HepG2 (cell line): ENCODE results near the gene GNPDA2. TPM values are rescaled to one million over a fixed set of nuclear protein-coding genes. Genes with fewer than 3 reads are reported as not detected.

Experiments used
- CHCHD3 ChIP-seq: sonication (generic); formaldehyde crosslinking; IDR thresholded peaks from 2 replicates; pipeline ENCODE4 v1.8.0; 2022; ENCODE audit warnings: mild to moderate bottlenecking, missing genetic modification reagents, moderate library complexity
- CREB1 ChIP-seq, 2 experiments: fragments of 450-650 bp in 1 of 2; IDR thresholded peaks; 2 replicates each; pipeline ENCODE4 v1.6.1; 2016 to 2017; ENCODE audit warnings: control low read depth in 1 of 2, mild to moderate bottlenecking in 1 of 2, missing compliant biosample characterization in 1 of 2, missing genetic modification characterization in 1 of 2
- LCORL ChIP-seq, 2 experiments: fragments of 450-650 bp in 1 of 2; sonication (generic) in 1 of 2; formaldehyde crosslinking in 1 of 2; IDR thresholded peaks; 2 replicates each; pipeline versions ENCODE4 v1.5.0 to v1.6.1; 2017 to 2020; ENCODE audit warnings: antibody characterized with exemption in 1 of 2, missing genetic modification reagents in 1 of 2
- POLR2A ChIP-seq, 2 experiments: IDR thresholded peaks; 2 replicates each; pipeline ENCODE4 v1.6.1; 2011; ENCODE audit warnings: low read depth in 2 of 2, low read length in 2 of 2, mild to moderate bottlenecking in 1 of 2, moderate library complexity in 1 of 2; ENCODE audit not compliant: insufficient read depth in 1 of 2
- RBM39 ChIP-seq: fragments of 200-400 bp; formaldehyde crosslinking; IDR thresholded peaks from one replicate; pipeline ENCODE4 v1.6.1; 2018; ENCODE audit warnings: antibody characterized with exemption, mild to moderate bottlenecking, low read depth, low read length; ENCODE audit not compliant: poor library complexity, severe bottlenecking
- SALL2 ChIP-seq: sonication (generic); formaldehyde crosslinking; IDR thresholded peaks from 2 replicates; pipeline ENCODE4 v1.8.1; 2023; ENCODE audit warnings: mild to moderate bottlenecking, missing genetic modification reagents, inconsistent platforms
- SIX1 ChIP-seq: sonication (generic); formaldehyde crosslinking; IDR thresholded peaks from 2 replicates; pipeline ENCODE4 v1.4.0; 2020; ENCODE audit warnings: missing genetic modification reagents, borderline replicate concordance
- ZFYVE20 ChIP-seq: sonication (generic); formaldehyde crosslinking; IDR thresholded peaks from 2 replicates; pipeline ENCODE4 v1.8.0; 2023; ENCODE audit warnings: low read depth, mild to moderate bottlenecking, moderate library complexity, missing genetic modification reagents, borderline replicate concordance
- ZNF382 ChIP-seq: sonication (generic); formaldehyde crosslinking; IDR thresholded peaks from 2 replicates; pipeline ENCODE4 v1.5.0; 2020; ENCODE audit warnings: missing genetic modification reagents, mild to moderate bottlenecking, borderline replicate concordance
- ZNF446 ChIP-seq: sonication (generic); formaldehyde crosslinking; IDR thresholded peaks from 2 replicates; pipeline ENCODE4 v1.5.0; 2020; ENCODE audit warnings: mild to moderate bottlenecking, missing genetic modification reagents
- ZNF543 ChIP-seq: sonication (generic); formaldehyde crosslinking; IDR thresholded peaks from 2 replicates; pipeline ENCODE4 v1.4.0; 2020; ENCODE audit warnings: mild to moderate bottlenecking, missing genetic modification reagents
- ZNF605 ChIP-seq: sonication (generic); formaldehyde crosslinking; IDR thresholded peaks from 2 replicates; pipeline ENCODE4 v1.8.0; 2022; ENCODE audit warnings: mild to moderate bottlenecking, missing genetic modification reagents
- ZNF616 ChIP-seq: sonication (generic); formaldehyde crosslinking; IDR thresholded peaks from 2 replicates; pipeline ENCODE4 v1.5.0; 2020; ENCODE audit warnings: low read depth, mild to moderate bottlenecking, missing genetic modification reagents
- ZNF776 ChIP-seq: sonication (generic); formaldehyde crosslinking; IDR thresholded peaks from 2 replicates; pipeline ENCODE4 v1.4.0; 2020; ENCODE audit warnings: mild to moderate bottlenecking, missing genetic modification reagents
- polyA plus RNA-seq, 8 experiments: library from polyadenylated mRNA; depleted of rRNA in 3 of 8; stranded (reverse) in 7 of 8; unstranded in 1 of 8; fragments of >200 nt; fragmentation: Illumina TruSeq in 4 of 8; extraction: Trizol in 4 of 8; gene quantifications; 2 replicates each; pipeline versions ENCODE4 v1.2.1 to v1.2.3, GENCODE V29; 2011 to 2016; ENCODE audit warnings: low read depth in 4 of 8, missing spikeins in 1 of 8, mixed read lengths in 1 of 8; ENCODE audit not compliant: insufficient read depth in 1 of 8
- total RNA-seq, 5 experiments: library from RNA; depleted of rRNA; stranded (reverse); fragments of >200 nt; fragmentation: Illumina TruSeq; extraction: Trizol; gene quantifications; 2 replicates each; pipeline ENCODE4 v1.2.3, GENCODE V29; 2016; ENCODE audit warnings: low read depth in 1 of 5
- TF ChIP-seq, protein P1 (sequence below): sonication (generic); formaldehyde crosslinking; IDR thresholded peaks from 2 replicates; pipeline ENCODE4 v1.5.0; 2020; ENCODE audit warnings: missing genetic modification reagents
- TF ChIP-seq, protein P2 (sequence below): sonication (generic); formaldehyde crosslinking; IDR thresholded peaks from 2 replicates; pipeline ENCODE4 v1.5.1; 2020; ENCODE audit warnings: missing genetic modification reagents, mild to moderate bottlenecking, borderline replicate concordance
- TF ChIP-seq, protein P3 (sequence below): sonication (generic); formaldehyde crosslinking; IDR thresholded peaks from 2 replicates; pipeline ENCODE4 v1.4.0; 2020; ENCODE audit warnings: missing genetic modification reagents
- TF ChIP-seq, protein P4 (sequence below): IDR thresholded peaks from 2 replicates; pipeline ENCODE4 v1.6.1; 2018; ENCODE audit warnings: missing genetic modification reagents, mild to moderate bottlenecking, missing compliant biosample characterization
- TF ChIP-seq, protein P5 (sequence below): sonication (generic); formaldehyde crosslinking; IDR thresholded peaks from 2 replicates; pipeline ENCODE4 v1.5.0; 2020; ENCODE audit warnings: missing genetic modification reagents, mild to moderate bottlenecking, borderline replicate concordance
- TF ChIP-seq, protein P6 (sequence below): sonication (generic); formaldehyde crosslinking; IDR thresholded peaks from 2 replicates; pipeline ENCODE4 v1.4.0; 2020; ENCODE audit warnings: missing genetic modification reagents

Gene GNPDA2
- total and polyA plus RNA-seq, 2 of the 13 experiments (the other 11 are each of a cell fraction or from before 2014, with no cell fraction given): 5.4 to 9.0 TPM

DNA sequence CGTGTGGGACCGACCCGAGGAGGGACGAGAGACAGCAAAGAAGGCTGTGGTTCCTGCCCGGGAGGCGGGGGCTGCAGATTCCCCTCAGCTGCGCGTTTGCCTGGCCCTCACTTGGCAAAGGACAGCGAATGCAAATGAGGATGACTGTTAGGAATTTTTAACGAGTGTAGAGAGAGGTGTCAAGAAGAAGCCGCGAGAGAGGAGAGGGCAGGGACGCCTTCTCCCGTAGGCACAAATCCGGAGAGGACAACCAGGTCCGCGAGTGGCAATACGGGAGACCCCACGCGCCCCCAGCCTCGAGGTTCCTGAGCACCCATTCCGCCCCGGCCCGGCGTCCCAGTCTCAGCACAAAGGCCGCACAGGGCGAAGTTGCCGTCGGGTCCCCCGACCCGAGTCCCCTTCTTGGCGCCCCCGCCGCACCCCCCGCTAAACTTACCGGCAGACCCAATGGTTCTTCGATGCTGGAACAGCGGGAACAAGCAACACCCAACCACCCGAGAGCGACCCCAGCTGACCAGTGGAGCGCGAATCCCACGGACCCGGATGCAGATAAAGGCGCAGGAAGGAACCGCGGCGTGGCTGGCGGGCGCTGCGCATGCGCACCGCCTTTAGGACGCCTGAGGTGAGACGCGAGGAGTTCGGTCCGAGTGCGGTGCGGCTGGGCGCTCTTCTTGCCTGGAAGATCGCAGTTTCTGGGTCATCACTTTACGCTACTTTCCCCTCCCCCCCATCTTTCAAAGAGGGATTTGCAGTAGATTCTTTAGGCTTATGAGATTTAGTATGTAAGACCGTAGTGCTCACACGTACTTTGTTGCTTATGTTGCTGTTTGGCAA is at the start of gene GNPDA2 (continued):
- TF ChIP-seq, protein P1, sequence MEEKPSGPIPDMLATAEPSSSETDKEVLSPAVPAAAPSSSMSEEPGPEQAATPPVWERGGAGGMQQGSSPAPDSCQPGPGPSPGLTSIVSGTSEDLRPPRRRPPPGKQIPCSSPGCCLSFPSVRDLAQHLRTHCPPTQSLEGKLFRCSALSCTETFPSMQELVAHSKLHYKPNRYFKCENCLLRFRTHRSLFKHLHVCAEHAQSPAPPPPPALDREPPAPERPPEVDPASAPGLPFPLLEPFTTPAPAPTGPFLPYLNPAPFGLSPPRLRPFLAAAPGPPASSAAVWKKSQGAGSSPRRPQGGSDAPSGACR (CRISPR knock-in tag): no peak
- TF ChIP-seq, protein P2, sequence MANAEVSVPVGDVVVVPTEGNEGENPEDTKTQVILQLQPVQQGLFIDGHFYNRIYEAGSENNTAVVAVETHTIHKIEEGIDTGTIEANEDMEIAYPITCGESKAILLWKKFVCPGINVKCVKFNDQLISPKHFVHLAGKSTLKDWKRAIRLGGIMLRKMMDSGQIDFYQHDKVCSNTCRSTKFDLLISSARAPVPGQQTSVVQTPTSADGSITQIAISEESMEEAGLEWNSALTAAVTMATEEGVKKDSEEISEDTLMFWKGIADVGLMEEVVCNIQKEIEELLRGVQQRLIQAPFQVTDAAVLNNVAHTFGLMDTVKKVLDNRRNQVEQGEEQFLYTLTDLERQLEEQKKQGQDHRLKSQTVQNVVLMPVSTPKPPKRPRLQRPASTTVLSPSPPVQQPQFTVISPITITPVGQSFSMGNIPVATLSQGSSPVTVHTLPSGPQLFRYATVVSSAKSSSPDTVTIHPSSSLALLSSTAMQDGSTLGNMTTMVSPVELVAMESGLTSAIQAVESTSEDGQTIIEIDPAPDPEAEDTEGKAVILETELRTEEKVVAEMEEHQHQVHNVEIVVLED: peak; percentile 84
- peak; percentile 85 for TF ChIP-seq ZNF616 (CRISPR knock-in tag)
- TF ChIP-seq CHCHD3 (CRISPR knock-in tag): 0 out of 2 replicates have a peak, but pooled peaks have one; percentile 74
- TF ChIP-seq ZNF382: no peak
- TF ChIP-seq, protein P3, sequence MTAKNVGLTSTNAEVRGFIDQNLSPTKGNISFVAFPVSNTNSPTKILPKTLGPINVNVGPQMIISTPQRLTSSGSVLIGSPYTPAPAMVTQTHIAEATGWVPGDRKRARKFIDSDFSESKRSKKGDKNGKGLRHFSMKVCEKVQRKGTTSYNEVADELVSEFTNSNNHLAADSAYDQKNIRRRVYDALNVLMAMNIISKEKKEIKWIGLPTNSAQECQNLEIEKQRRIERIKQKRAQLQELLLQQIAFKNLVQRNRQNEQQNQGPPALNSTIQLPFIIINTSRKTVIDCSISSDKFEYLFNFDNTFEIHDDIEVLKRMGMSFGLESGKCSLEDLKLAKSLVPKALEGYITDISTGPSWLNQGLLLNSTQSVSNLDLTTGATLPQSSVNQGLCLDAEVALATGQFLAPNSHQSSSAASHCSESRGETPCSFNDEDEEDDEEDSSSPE: peak; percentile 87
- TF ChIP-seq ZNF543: peak; percentile 87; the same call in 1 of the 2 replicates
- TF ChIP-seq POLR2A (IDR thresholded peaks at IDR 0.05; ENCODE audit: insufficient read depth in 1 of 2, low read depth in 2 of 2, low read length in 2 of 2): peak; percentile 52 to 90
- TF ChIP-seq, protein P4, sequence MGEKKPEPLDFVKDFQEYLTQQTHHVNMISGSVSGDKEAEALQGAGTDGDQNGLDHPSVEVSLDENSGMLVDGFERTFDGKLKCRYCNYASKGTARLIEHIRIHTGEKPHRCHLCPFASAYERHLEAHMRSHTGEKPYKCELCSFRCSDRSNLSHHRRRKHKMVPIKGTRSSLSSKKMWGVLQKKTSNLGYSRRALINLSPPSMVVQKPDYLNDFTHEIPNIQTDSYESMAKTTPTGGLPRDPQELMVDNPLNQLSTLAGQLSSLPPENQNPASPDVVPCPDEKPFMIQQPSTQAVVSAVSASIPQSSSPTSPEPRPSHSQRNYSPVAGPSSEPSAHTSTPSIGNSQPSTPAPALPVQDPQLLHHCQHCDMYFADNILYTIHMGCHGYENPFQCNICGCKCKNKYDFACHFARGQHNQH: peak; percentile 74
- peak; percentile 84; the same call in 1 of the 2 replicates for TF ChIP-seq ZNF446 (CRISPR knock-in tag)
- 0 out of 2 replicates have a peak, but pooled peaks have one; percentile 46 for TF ChIP-seq ZFYVE20 (CRISPR knock-in tag)
- no peak for TF ChIP-seq RBM39
- TF ChIP-seq, protein P5, sequence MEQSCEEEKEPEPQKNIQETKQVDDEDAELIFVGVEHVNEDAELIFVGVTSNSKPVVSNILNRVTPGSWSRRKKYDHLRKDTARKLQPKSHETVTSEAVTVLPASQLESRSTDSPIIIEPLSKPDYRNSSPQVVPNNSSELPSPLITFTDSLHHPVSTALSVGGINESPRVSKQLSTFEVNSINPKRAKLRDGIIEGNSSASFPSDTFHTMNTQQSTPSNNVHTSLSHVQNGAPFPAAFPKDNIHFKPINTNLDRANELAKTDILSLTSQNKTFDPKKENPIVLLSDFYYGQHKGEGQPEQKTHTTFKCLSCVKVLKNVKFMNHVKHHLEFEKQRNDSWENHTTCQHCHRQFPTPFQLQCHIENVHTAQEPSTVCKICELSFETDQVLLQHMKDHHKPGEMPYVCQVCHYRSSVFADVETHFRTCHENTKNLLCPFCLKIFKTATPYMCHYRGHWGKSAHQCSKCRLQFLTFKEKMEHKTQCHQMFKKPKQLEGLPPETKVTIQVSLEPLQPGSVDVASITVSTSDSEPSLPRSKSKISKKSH (CRISPR knock-in tag): peak; percentile 73
- TF ChIP-seq LCORL (IDR thresholded peaks at IDR 0.05): no peak
- TF ChIP-seq LCORL (CRISPR knock-in tag; IDR thresholded peaks at IDR 0.05): no peak; the same call in 1 of the 2 replicates
- TF ChIP-seq CREB1 (IDR thresholded peaks at IDR 0.05): peak; percentile 9; the same call in 1 of the 2 replicates
- peak; percentile 21; the same call in 1 of the 2 replicates for TF ChIP-seq CREB1 (CRISPR knock-in tag; IDR thresholded peaks at IDR 0.05)
- peak; percentile 94 for TF ChIP-seq SALL2
- no peak for TF ChIP-seq SIX1 (CRISPR knock-in tag)
- peak; percentile 78; the same call in 1 of the 2 replicates for TF ChIP-seq ZNF776 (CRISPR knock-in tag)
- peak; percentile 96 for TF ChIP-seq ZNF605 (CRISPR knock-in tag)
- TF ChIP-seq, protein P6, sequence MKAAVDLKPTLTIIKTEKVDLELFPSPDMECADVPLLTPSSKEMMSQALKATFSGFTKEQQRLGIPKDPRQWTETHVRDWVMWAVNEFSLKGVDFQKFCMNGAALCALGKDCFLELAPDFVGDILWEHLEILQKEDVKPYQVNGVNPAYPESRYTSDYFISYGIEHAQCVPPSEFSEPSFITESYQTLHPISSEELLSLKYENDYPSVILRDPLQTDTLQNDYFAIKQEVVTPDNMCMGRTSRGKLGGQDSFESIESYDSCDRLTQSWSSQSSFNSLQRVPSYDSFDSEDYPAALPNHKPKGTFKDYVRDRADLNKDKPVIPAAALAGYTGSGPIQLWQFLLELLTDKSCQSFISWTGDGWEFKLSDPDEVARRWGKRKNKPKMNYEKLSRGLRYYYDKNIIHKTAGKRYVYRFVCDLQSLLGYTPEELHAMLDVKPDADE: peak; percentile 66; the same call in 1 of the 2 replicates
